ENCODE measurements around the gene RAB3D.

GRCh38 chr19:11288349-11288748, 51.1 kb downstream of the RAB3D start:
- TF ChIP-seq SUZ12 (IDR thresholded peaks at IDR 0.05) (no peak), ZNF384 (IDR thresholded peaks at IDR 0.05) (no peak)

All from HEK293T (cell line).